Measurements from ENCODE around the gene DAP. TPM values are rescaled to one million over a fixed set of nuclear protein-coding genes. Genes with fewer than 3 reads are reported as not detected.

DAP gene
- total and polyA plus RNA-seq, 2 of the 4 experiments (the other 2 are of a cell fraction): 49.6 to 189 TPM

GRCh38 chr5:10700516-10700915 lies 60.5 kb downstream of the DAP start (continued):
- no peak for TF ChIP-seq SMC3 (IDR thresholded peaks at IDR 0.05; ENCODE audit: low read depth, low read length)
- TF ChIP-seq, protein P1, sequence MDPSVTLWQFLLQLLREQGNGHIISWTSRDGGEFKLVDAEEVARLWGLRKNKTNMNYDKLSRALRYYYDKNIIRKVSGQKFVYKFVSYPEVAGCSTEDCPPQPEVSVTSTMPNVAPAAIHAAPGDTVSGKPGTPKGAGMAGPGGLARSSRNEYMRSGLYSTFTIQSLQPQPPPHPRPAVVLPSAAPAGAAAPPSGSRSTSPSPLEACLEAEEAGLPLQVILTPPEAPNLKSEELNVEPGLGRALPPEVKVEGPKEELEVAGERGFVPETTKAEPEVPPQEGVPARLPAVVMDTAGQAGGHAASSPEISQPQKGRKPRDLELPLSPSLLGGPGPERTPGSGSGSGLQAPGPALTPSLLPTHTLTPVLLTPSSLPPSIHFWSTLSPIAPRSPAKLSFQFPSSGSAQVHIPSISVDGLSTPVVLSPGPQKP (IDR thresholded peaks at IDR 0.05; ENCODE audit: borderline replicate concordance, low read depth, low read length): no peak

GRCh38 chr5:10699987-10700386 lies 61.0 kb downstream of the DAP start:
- no peak overlapping the region for H4K5ac ChIP-seq (ENCODE audit: low read depth, low read length)
- H4K8ac ChIP-seq (ENCODE audit: low read depth in 2 of 2, low read length in 2 of 2): no peak overlapping the region
- in situ Hi-C loops (cut with MboI; ENCODE audit: low sequenced_read_pairs): loop anchor here (10.0 kb wide), 2 partner anchors 135 to 485 kb away; no protein-coding TSS in a partner anchor
- H3K9ac ChIP-seq (ENCODE audit: low read depth, low read length): no peak overlapping the region
- H2BK15ac ChIP-seq (ENCODE audit: low read depth, low read length): no peak overlapping the region
- no peak overlapping the region for H3K18ac ChIP-seq (ENCODE audit: low read depth, low read length)
- no peak overlapping the region for H2AFZ ChIP-seq (replicated peaks; ENCODE audit: low read length, poor library complexity)
- peaks cover 27% of the 10 kb centered on the region for H4K20me1 ChIP-seq (ENCODE audit: insufficient read depth, low read length)
- H2BK120ac ChIP-seq (ENCODE audit: low read depth, low read length): no peak overlapping the region
- H2BK5ac ChIP-seq (ENCODE audit: low read depth, low read length, poor library complexity, severe bottlenecking): no peak overlapping the region
- TF ChIP-seq SMC3 (IDR thresholded peaks at IDR 0.05; ENCODE audit: low read depth, low read length) (no peak), POLR2A (IDR thresholded peaks at IDR 0.05; ENCODE audit: low read depth, low read length) (no peak), RFX5 (IDR thresholded peaks at IDR 0.05; ENCODE audit: low read depth, low read length) (no peak), FOS (IDR thresholded peaks at IDR 0.05; ENCODE audit: low read depth, low read length) (no peak), CHD1 (IDR thresholded peaks at IDR 0.05; ENCODE audit: low read depth, low read length) (no peak), MAZ (IDR thresholded peaks at IDR 0.05; ENCODE audit: borderline replicate concordance, low read depth, low read length) (no peak), CTCF (conservative IDR thresholded peaks at IDR 0.05; ENCODE audit: low read depth, low read length) (no peak)
- ATAC-seq (ENCODE audit: low read depth) (no peak), DNase-seq (no peak)
- H3K27me3 ChIP-seq (ENCODE audit: control insufficient read depth, insufficient read depth, low read length): no peaks in the 10 kb centered on the region
- no peak overlapping the region for H4K91ac ChIP-seq (ENCODE audit: insufficient read depth, low read depth, low read length)
- H3K56ac ChIP-seq (ENCODE audit: extremely low read depth, insufficient read depth, low read length): no peak overlapping the region
- WGBS, 2 experiments (ENCODE audit: extremely low coverage in 2 of 2, insufficient read length in 1 of 2): 100% methylated on average over 1 of the region's 8 CpGs; no CpG with 5 or more reads in 1 of the 2 experiments
- ChIA-PET CTCF (no interaction called here), POLR2A (ENCODE audit: unreplicated experiment) (no interaction called here)
- H2AK9ac ChIP-seq (replicated peaks; ENCODE audit: low read depth, low read length, poor library complexity): peak overlapping the region; percentile 45
- H2AK5ac ChIP-seq (ENCODE audit: low read depth, low read length): no peak overlapping the region
- H3K23ac ChIP-seq (ENCODE audit: low read depth, low read length): no peak overlapping the region
- no peak overlapping the region for H3K27ac ChIP-seq (ENCODE audit: insufficient read depth, low read length)
- H3K4me3 ChIP-seq (ENCODE audit: insufficient read depth, low read depth, low read length): no peak overlapping the region
- peaks cover 36 to 92% of the 10 kb centered on the region in 2 experiments for H3K79me1 ChIP-seq (ENCODE audit: low read depth in 1 of 2, low read length in 2 of 2)
- H3K9me3 ChIP-seq (ENCODE audit: control insufficient read depth, insufficient read depth, low read length): no peaks in the 10 kb centered on the region
- H3K4me1 ChIP-seq (ENCODE audit: control insufficient read depth, insufficient read depth, low read length): peaks cover 28% of the 10 kb centered on the region
- no peak overlapping the region for H3K4me2 ChIP-seq (ENCODE audit: low read depth, low read length)
- no peak overlapping the region for H2BK20ac ChIP-seq (ENCODE audit: low read depth, low read length)
- no peak overlapping the region for H3K4ac ChIP-seq (ENCODE audit: low read depth, low read length)
- intact Hi-C loops (cut with micrococcal nuclease): loop anchor here (5.0 kb wide), 2 partner anchors 202 to 352 kb away; no protein-coding TSS in a partner anchor
- no peak overlapping the region for H3K14ac ChIP-seq (replicated peaks; ENCODE audit: low read depth, low read length)
- H3K9me1 ChIP-seq (ENCODE audit: insufficient read depth, low read length): peaks cover 39% of the 10 kb centered on the region
- dilution Hi-C loops (cut with HindIII; ENCODE audit: low sequenced_read_pairs, unreplicated experiment): no loop called here
- no TSS peak for BruUV-seq (replicated peaks)
- H3K36me3 ChIP-seq (ENCODE audit: control insufficient read depth, insufficient read depth, low read length): peaks cover 5% of the 10 kb centered on the region
